Large intestine (tissue), 3 donors: ENCODE data around the gene PLD2. TPM values are rescaled to one million over a fixed set of nuclear protein-coding genes. Genes with fewer than 3 reads are reported as not detected.

Source experiments
- DNase-seq, 2 donors: peaks; one replicate each; pipeline versions ENCODE4 v3.0.0 to v3.0.0-alpha.2; 2013
- H3K27ac ChIP-seq: one replicate; pipeline ENCODE4 v1.5.1; 2013; ENCODE audit warnings: low read length
- H3K27me3 ChIP-seq: 2 replicates; pipeline ENCODE4 v1.6.1; 2013; ENCODE audit warnings: low read length; ENCODE audit not compliant: control insufficient read depth, insufficient read depth
- H3K36me3 ChIP-seq: 2 replicates; pipeline ENCODE4 v1.6.1; 2013; ENCODE audit warnings: low read length; ENCODE audit not compliant: control insufficient read depth, insufficient read depth
- H3K4me1 ChIP-seq: one replicate; pipeline ENCODE4 v1.6.1; 2013; ENCODE audit warnings: low read length; ENCODE audit not compliant: control insufficient read depth, insufficient read depth
- H3K4me3 ChIP-seq: one replicate; pipeline ENCODE4 v1.5.1; 2013; ENCODE audit warnings: low read length
- H3K9me3 ChIP-seq: one replicate; pipeline ENCODE4 v1.6.1; 2013; ENCODE audit warnings: mild to moderate bottlenecking, low read depth, low read length, moderate library complexity; ENCODE audit not compliant: control insufficient read depth
- WGBS: methylation state at CpG from one replicate; pipeline ENCODE4 v1.1.5; 2013; ENCODE audit warnings: low lambda C conversion rate; ENCODE audit not compliant: insufficient coverage; 5-methylcytosine and 5-hydroxymethylcytosine counted together
- polyA plus RNA-seq: library from polyadenylated mRNA; unstranded; fragments of 120-200 nt; gene quantifications from one replicate; pipeline ENCODE4 v1.2.1, GENCODE V29; 2013

The PLD2 gene
- polyA plus RNA-seq, 1 donor = 21.8 TPM

GRCh38 chr17:4843321-4844000 lies 36.5 kb downstream of the PLD2 start:
- H3K4me3 ChIP-seq = no peak overlapping the region
- whole genome bisulfite sequencing = 85% methylated on average over 4 of the region's 9 CpGs
- H3K36me3 ChIP-seq = peaks cover 14% of the 10 kb centered on the region
- DNase-seq = no peak
- H3K4me1 ChIP-seq = peaks cover 19% of the 10 kb centered on the region
- no peak overlapping the region for H3K27ac ChIP-seq
- no peaks in the 10 kb centered on the region for H3K27me3 ChIP-seq
- H3K9me3 ChIP-seq = no peaks in the 10 kb centered on the region

GRCh38 chr17:4845118-4845517 lies 38.2 kb downstream of the PLD2 start:
- Histone ChIP-seq H3K9me3 (no peaks in the 10 kb centered on the region), H3K27ac (no peak overlapping the region), H3K4me3 (no peak overlapping the region), H3K27me3 (no peaks in the 10 kb centered on the region), H3K4me1 (peaks cover 20% of the 10 kb centered on the region), H3K36me3 (peaks cover 11% of the 10 kb centered on the region)
- whole genome bisulfite sequencing = 90% methylated on average over 2 of the region's 5 CpGs
- DNase-seq = no peak

- peaks cover 16% of the 10 kb centered on the region for H3K4me1 ChIP-seq
- peak; percentile 30 to 54 for DNase-seq
- no peaks in the 10 kb centered on the region for H3K27me3 ChIP-seq
- H3K4me3 ChIP-seq = no peak overlapping the region
- WGBS = no CpG with 5 or more reads among the region's 13 CpGs
- H3K27ac ChIP-seq = peak overlapping the region; percentile 33
- no peaks in the 10 kb centered on the region for H3K9me3 ChIP-seq
- peaks cover 5% of the 10 kb centered on the region for H3K36me3 ChIP-seq
These were observed 39.9 kb downstream of the PLD2 start for GRCh38 chr17:4846635-4847390.

- Histone ChIP-seq H3K4me3 (no peak overlapping the region), H3K27me3 (no peaks in the 10 kb centered on the region), H3K36me3 (peaks cover 10% of the 10 kb centered on the region), H3K4me1 (peaks cover 29% of the 10 kb centered on the region), H3K27ac (no peak overlapping the region), H3K9me3 (no peaks in the 10 kb centered on the region)
- WGBS = no CpG with 5 or more reads among the region's 5 CpGs
- DNase-seq = no peak
These were observed 42.1 kb downstream of the PLD2 start for GRCh38 chr17:4849011-4849536.

GRCh38 chr17:4850246-4850645 lies 43.3 kb downstream of the PLD2 start:
- peaks cover 13% of the 10 kb centered on the region for H3K36me3 ChIP-seq
- H3K4me1 ChIP-seq = peaks cover 35% of the 10 kb centered on the region
- 86% methylated on average over 1 of the region's 2 CpGs for WGBS
- no peaks in the 10 kb centered on the region for H3K27me3 ChIP-seq
- no peak overlapping the region for H3K27ac ChIP-seq
- no peaks in the 10 kb centered on the region for H3K9me3 ChIP-seq
- DNase-seq = no peak
- no peak overlapping the region for H3K4me3 ChIP-seq

GRCh38 chr17:4851084-4851483 lies 44.1 kb downstream of the PLD2 start:
- H3K4me3 ChIP-seq = no peak overlapping the region
- 83% methylated on average over 2 of the region's 3 CpGs for WGBS
- H3K36me3 ChIP-seq = peaks cover 13% of the 10 kb centered on the region
- no peak for DNase-seq
- no peaks in the 10 kb centered on the region for H3K27me3 ChIP-seq
- H3K4me1 ChIP-seq = peaks cover 35% of the 10 kb centered on the region
- H3K9me3 ChIP-seq = no peaks in the 10 kb centered on the region
- H3K27ac ChIP-seq = no peak overlapping the region

GRCh38 chr17:4852567-4853207 lies 45.7 kb downstream of the PLD2 start:
- H3K27ac ChIP-seq = no peak overlapping the region

GRCh38 chr17:4853208-4853671 lies 46.3 kb downstream of the PLD2 start:
- DNase-seq = no peak
- no CpG with 5 or more reads among the region's 2 CpGs for WGBS
- H3K4me1 ChIP-seq = peaks cover 31% of the 10 kb centered on the region
- H3K36me3 ChIP-seq = peaks cover 17% of the 10 kb centered on the region
- H3K27me3 ChIP-seq = no peaks in the 10 kb centered on the region
- no peak overlapping the region for H3K27ac ChIP-seq
- no peak overlapping the region for H3K4me3 ChIP-seq
- no peaks in the 10 kb centered on the region for H3K9me3 ChIP-seq

More at GRCh38 chr17:4852567-4853207, 45.7 kb downstream of the PLD2 start:
- no peak overlapping the region for H3K4me3 ChIP-seq
- no peaks in the 10 kb centered on the region for H3K27me3 ChIP-seq
- no peaks in the 10 kb centered on the region for H3K9me3 ChIP-seq
- peaks cover 26% of the 10 kb centered on the region for H3K4me1 ChIP-seq
- no peak for DNase-seq
- H3K36me3 ChIP-seq = peaks cover 17% of the 10 kb centered on the region

- H3K27ac ChIP-seq = no peak overlapping the region
- DNase-seq = no peak
- H3K4me3 ChIP-seq = no peak overlapping the region
- peaks cover 18% of the 10 kb centered on the region for H3K36me3 ChIP-seq
- H3K27me3 ChIP-seq = no peaks in the 10 kb centered on the region
- no peaks in the 10 kb centered on the region for H3K9me3 ChIP-seq
- H3K4me1 ChIP-seq = peaks cover 39% of the 10 kb centered on the region
- WGBS = no CpG with 5 or more reads among the region's 5 CpGs
These were observed 47.2 kb downstream of the PLD2 start for GRCh38 chr17:4854111-4854681.

- DNase-seq = no peak
- Histone ChIP-seq H3K9me3 (no peaks in the 10 kb centered on the region), H3K4me1 (peaks cover 36% of the 10 kb centered on the region), H3K27me3 (no peaks in the 10 kb centered on the region), H3K36me3 (peaks cover 35% of the 10 kb centered on the region), H3K4me3 (no peak overlapping the region), H3K27ac (no peak overlapping the region)
- 30% methylated on average over 2 of the region's 17 CpGs for WGBS
These were observed 49.5 kb downstream of the PLD2 start for GRCh38 chr17:4856271-4856936.
